ENCODE measurements around the gene AMY1C.

Gene AMY1C

DNA sequence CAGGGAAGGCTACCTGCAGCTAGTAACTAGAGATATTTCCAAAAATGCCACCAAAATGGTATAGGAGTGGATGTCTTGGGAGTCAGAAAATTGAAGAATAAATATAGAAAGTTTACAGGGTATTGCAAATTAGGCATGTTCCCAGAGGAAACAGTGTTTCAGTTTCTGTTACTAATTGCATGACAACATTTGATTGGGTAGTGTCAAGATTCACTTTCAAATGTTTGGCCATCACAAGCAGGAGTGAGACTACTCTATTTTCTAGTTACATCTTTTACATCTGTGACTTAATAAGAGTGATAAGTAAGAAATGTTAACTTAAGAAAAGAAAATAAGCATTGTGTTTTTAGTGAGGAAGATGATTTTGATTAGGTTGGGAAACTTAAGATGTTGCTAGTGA, 30.2 kb downstream of the AMY1C start:
- Histone ChIP-seq H3K27ac (ENCODE audit: low read length) (no peak overlapping the region), H3K4me1 (ENCODE audit: control insufficient read depth in 1 of 2, insufficient read depth in 2 of 2, low read length in 2 of 2) (no peaks in the 10 kb centered on the region)

DNA sequence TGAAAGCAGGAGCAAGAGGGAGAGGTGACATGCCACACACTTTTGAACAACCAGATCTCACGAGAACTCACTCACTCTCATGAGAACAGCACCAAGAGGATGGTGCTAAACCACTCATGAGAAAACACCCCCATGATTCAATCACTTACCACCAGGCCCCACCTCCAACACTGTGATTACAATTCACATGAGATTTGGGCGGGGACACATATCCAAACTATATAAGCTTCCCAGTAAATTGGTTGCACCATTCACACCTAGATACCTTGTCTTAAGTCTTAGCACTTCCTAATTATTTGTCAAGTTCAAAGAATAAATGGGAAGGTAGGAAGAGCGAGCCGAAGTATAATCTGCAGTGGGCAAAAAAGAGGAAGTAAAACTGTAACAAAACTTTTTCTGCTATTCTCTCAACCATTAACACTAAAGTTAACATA, 34.3 kb downstream of the AMY1C start:
- Histone ChIP-seq H3K4me1 (ENCODE audit: control insufficient read depth in 1 of 2, insufficient read depth in 2 of 2, low read length in 2 of 2) (no peaks in the 10 kb centered on the region), H3K27me3 (ENCODE audit: low read depth, low read length) (no peaks in the 10 kb centered on the region), H3K4me3 (ENCODE audit: low read depth in 1 of 2, low read length in 2 of 2) (no peak overlapping the region), H3K9me3 (ENCODE audit: control insufficient read depth in 1 of 2, low read length in 2 of 2) (no peaks in the 10 kb centered on the region), H3K36me3 (ENCODE audit: control insufficient read depth in 1 of 2, insufficient read depth in 2 of 2, low read length in 2 of 2) (no peaks in the 10 kb centered on the region), H3K27ac (ENCODE audit: low read length) (no peak overlapping the region)

More for the DNA sequence above, 30.2 kb downstream of the AMY1C start:
- Histone ChIP-seq H3K4me3 (ENCODE audit: low read depth in 1 of 2, low read length in 2 of 2) (no peak overlapping the region), H3K9me3 (ENCODE audit: control insufficient read depth in 1 of 2, low read length in 2 of 2) (no peaks in the 10 kb centered on the region), H3K36me3 (ENCODE audit: control insufficient read depth in 1 of 2, insufficient read depth in 2 of 2, low read length in 2 of 2) (no peaks in the 10 kb centered on the region), H3K27me3 (ENCODE audit: low read depth, low read length) (no peaks in the 10 kb centered on the region)

DNA sequence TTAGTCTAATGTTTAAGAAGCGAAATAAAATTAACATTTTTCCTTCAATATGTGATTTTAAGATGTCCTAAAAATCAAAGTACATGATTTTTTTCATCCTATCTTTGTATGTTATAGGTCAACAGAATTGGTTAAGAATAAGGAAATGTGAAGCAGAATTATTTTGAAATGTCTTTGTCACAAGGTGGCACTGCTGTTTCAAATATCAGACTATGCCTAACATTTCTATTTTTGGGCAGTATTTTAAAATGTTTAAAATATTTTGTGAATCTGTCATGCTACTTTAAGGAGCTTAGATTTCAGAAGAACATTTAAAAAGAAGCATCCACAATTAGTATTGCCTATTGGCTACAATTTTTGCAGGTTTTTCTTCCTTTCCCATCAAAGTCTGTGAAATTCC, 38.7 kb downstream of the AMY1C start:
- no peak overlapping the region for H3K4me3 ChIP-seq (ENCODE audit: low read depth in 1 of 2, low read length in 2 of 2)
- H3K9me3 ChIP-seq (ENCODE audit: control insufficient read depth in 1 of 2, low read length in 2 of 2), result no peaks in the 10 kb centered on the region
- no peaks in the 10 kb centered on the region for H3K36me3 ChIP-seq (ENCODE audit: control insufficient read depth in 1 of 2, insufficient read depth in 2 of 2, low read length in 2 of 2)
- no peaks in the 10 kb centered on the region for H3K27me3 ChIP-seq (ENCODE audit: low read depth, low read length)
- no peak overlapping the region for H3K27ac ChIP-seq (ENCODE audit: low read length)
- H3K4me1 ChIP-seq (ENCODE audit: control insufficient read depth in 1 of 2, insufficient read depth in 2 of 2, low read length in 2 of 2), result no peaks in the 10 kb centered on the region

DNA sequence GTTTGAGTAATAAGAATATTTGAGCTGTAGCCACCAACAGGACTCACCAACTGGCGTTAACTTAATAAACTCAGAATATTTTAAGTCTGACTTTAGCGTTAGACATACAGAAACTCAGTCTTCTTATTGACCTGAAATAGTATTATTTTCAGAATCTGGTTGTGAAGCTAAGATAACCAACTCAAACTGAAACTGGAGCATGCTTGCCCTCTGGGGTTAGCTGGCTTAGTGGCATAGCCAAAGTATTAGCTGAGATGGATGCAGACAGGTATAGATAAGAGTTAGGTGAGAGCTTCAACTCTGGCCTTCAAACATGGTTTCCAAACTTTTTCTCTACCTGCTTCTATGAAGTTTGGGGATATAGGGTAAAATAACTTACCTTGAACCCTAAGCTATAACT, 40.5 kb downstream of the AMY1C start:
- no peaks in the 10 kb centered on the region for H3K9me3 ChIP-seq (ENCODE audit: control insufficient read depth in 1 of 2, low read length in 2 of 2)
- H3K4me1 ChIP-seq (ENCODE audit: control insufficient read depth in 1 of 2, insufficient read depth in 2 of 2, low read length in 2 of 2), result no peaks in the 10 kb centered on the region
- no peak overlapping the region for H3K4me3 ChIP-seq (ENCODE audit: low read depth in 1 of 2, low read length in 2 of 2)
- no peak overlapping the region for H3K27ac ChIP-seq (ENCODE audit: low read length)
- no peaks in the 10 kb centered on the region for H3K27me3 ChIP-seq (ENCODE audit: low read depth, low read length)
- no peaks in the 10 kb centered on the region for H3K36me3 ChIP-seq (ENCODE audit: control insufficient read depth in 1 of 2, insufficient read depth in 2 of 2, low read length in 2 of 2)

Measured in muscle layer of duodenum (tissue), 2 donors.